GM21390 (cell line): ENCODE data around the gene TSPAN3.

Experiments used
- ATAC-seq: cut with Tn5 transposase; IDR thresholded peaks from one replicate; pipeline ENCODE4 v1.9.1; 2021; ENCODE audit not compliant: unreplicated experiment

Gene TSPAN3

DNA sequence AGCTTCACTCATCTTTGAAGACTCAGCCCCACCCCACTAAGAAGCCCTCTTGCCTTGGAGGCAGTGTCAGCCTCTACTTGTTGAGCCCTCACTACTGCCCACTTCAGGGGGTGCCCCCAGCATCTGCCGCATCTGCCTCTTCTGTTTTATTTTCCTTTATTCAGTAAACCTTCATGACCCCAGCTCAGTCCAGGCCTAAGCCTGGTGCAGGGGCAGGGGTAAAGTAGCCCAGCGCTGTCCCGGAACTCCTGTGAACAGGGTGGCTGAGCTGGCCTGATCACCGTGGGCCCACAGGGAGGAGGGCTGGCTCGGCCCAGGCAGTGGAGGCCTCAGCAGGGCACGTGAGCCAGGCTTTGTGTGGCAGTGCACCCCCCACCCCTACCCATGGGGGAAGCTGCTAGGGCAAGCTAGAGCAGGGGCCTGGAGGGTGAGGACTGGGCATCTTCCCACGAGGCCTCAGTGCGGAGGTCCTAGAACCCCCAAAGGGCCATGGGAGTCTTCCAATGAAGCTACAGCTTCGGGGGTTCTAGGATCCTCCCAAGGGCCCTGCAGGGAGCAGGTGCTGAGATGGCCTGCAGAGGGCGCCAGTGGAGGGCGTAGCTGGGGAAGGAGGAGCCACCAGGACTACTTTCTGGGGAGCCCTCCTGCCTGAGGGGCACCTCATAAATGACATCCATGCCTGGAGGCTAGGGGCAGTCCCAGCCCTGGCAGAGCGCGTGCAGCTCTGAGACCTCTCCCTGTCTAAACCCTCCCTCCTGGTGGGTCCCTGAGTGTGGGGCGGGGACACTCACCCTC, 36.0 kb downstream of the TSPAN3 start:
- no peak for ATAC-seq

DNA sequence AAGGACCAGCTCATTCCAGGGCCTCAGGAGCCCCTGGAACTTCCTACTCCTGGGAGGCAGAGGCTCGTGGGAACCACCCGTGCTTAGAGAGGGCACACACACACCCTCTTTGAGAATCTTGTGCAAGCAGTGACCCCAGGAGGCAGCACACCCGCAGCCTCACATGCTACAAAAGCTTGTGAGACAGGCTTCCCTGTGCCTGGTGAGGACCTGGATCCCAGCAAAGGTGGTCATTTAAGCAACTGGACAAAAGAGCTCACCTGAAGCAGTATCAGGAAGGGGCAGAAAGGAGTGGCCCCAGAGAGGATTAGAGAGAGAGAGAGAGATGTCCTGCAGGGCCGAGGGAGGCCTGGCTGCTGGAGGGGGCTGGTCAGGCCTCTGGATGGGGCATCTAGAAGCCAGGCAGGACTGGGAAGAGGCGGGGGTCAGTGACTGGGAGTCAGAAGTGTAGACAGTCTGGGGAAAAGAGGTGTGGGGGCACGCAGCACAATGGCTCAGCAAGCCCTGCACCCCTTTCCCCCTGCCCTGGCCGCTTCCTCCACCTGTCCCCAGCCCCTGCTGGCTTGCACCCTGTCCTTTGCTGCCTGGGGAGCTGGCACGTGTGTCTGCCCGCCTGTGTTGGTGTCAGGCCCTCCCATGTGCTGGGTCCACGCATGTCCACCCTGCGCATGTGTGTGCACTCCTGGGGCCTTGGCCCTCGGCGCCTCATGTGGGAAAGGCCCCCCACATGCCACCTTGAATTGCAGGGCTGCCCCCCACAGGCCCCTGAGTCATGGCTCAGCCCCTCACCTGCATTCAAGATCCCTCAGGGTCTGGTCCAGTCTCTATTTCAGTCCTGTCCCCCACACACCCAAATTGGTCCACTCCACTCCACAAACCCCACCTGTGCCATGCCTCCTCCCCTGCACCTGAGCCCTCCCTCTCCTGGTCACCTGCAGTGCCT, 36.9 kb downstream of the TSPAN3 start:
- ATAC-seq, result no peak

DNA sequence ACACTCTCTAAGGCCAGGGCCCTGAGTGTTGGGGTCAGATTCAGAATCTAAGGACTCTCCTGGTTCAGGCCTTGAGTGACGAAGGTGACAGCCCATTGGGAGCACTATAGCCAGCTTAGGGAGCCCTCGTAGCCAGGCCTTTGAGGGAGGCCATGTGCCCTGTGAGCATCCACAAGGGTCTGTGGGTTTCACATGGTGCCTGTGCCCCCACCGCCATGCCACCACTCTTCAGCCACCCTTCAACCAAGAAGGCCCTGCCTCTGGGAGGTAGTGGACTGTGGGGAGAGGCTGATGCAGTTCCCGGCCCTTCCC, 37.5 kb downstream of the TSPAN3 start:
- no peak for ATAC-seq

DNA sequence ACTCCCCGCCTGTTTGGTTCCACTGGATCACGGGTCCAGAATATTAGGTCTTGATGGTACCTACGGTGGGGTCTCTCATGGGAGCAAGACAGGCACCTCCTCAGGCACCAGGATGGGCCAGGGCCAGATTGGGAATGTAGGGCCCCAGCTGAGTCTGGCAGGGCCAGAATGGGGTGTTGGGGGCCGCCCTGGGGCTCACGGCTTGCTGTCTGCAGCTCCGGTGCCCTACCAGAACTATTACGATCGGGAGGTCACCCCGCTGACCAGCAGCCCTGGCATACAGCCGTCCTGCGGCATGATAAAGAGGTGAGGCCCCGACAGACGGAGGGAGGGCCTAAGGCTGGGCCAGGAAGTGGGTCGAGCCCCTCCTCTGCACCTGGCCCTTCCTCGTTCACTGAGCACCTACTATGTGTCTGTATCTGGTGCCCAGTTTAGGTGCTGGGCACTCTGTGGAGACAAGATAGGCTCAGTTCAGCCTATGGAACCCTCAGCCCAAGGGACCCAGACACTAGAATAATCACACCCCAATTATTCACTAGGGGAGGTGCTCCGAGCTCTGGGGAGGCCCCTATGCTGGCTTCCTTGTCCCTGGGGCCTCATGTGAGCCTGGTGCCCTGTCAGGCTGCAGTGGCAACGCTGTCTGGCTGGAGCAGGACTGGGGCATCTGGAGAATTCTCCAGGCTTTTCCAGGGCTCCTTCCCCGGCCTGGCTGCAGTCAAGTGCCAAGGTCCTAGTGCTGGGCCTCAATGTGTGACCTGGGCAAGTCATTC, 38.1 kb downstream of the TSPAN3 start:
- no peak for ATAC-seq

DNA sequence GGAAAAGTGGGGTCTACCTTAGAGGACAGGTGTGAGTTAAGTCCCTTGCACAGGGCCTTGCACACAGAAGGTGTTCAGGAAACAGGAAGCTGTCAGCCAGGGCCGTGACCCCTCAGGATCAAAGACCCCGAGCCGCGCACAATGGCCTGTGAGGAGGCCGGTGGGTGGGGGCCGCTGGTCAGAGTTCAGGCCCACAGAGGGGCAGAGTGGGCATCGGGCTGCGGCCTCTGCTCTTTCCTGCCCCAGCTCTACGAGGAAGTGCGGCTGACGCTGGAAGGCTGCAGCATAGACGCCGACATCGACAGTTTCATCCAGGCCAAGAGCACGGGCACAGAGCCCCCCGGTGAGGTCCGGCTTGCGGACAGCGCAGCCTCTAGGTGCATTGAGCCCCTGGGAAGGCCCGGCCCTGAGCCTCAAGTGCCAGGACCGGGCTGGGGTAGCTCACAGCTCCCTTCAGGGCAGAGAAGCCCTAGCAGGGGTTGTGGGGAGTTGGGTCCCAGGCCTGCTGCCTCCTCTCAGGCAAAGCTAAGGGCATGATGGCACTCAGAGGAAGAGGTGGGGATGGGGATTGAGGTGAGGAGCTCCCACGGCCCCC, 38.8 kb downstream of the TSPAN3 start:
- ATAC-seq, result no peak

DNA sequence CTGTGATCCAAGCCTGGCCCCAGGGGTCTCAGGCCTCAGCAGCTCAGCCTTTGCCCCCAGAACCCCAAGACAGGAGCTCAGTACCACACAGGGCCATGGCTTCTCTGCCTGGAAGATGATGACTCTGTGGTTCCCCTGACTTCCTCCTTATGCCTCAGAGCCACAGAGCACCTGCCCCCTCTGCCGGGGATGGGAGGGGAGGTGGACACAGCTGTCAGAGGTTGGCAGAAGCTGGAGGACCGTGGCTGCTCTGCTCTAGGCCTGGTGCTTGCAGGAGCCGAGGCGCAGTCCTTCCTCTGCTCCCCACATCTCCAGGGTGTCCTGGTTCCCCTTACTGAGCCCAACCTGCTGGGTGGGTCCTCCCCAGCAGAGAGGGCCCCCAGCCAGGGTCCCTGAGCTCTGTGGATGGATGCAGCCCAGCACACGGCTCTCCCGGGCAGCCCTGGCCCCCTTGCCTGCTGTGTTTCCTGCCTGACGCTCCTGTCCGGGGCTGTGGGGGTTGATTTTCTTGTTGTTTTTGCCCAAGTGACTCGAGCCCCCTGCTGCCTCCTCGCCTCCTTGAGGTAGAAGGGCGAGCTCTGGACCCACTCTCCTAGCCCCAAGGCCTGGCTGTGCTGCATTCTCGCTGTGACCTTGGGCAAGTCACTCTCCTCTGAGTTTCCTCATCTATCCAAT, 39.4 kb downstream of the TSPAN3 start:
- ATAC-seq, result no peak

DNA sequence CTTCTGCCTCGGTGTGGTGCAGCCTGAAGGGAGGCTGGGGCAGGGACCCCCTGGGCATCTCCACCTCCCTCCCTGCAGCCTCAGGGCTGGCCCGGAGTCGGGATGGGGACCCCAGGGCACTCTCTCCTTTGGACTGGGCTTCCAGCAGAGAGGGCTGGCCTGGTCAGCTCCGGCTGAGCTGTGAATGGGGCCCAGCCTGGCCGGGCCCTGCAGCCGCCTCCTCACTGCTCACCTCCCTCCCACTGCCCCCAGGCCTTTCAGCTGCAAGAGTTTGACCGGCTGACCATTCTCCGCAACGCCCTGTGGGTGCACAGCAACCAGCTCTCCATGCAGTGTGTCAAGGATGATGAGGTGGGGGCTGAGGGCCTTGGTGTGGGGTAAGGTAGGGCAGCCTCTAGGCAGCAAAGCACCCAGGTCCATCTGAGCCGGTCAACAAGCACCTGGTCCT, 40.0 kb downstream of the TSPAN3 start:
- ATAC-seq, result no peak

DNA sequence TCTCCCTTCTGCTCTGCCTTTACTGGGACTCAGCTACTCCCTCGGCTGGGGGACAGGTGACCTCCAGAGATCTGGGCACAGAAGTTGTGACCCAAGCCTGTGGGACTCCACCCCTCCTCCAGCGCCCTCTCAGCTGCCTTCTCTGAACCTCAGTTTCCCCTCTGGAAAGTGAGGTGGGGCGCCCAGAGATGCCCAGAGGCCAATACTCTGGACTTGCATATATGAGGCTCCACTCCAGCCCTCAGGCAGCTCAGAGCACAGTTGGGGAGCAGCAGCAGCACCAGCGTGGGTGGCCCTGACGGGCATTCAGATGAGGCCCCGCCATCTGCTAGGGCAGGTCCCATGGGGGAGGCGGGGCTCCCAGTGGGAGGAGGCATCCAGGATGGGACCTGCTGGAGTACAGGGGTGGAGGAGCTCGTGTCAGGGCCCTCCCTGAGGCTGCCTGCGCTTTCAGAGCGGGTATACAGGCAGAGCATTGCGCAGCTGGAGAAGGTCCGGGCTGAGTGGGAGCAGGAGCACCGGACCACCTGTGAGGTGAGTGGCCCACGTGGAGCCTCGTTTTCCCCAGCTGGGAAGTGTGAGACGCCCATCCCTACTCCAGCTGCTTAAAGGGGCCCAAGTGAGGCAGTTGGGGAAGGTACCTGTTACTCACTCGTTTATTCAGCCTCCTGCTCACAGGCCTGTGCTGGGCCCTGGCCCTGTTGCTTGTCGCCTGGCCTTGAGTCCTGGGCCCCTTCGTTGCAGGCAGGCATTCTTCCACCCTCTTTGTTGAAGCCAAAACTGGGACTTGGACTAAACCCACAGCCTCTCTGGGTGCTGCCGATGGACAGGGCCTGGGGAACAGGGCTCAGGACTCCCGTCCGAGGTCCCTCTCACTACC, 40.6 kb downstream of the TSPAN3 start:
- ATAC-seq, result no peak

DNA sequence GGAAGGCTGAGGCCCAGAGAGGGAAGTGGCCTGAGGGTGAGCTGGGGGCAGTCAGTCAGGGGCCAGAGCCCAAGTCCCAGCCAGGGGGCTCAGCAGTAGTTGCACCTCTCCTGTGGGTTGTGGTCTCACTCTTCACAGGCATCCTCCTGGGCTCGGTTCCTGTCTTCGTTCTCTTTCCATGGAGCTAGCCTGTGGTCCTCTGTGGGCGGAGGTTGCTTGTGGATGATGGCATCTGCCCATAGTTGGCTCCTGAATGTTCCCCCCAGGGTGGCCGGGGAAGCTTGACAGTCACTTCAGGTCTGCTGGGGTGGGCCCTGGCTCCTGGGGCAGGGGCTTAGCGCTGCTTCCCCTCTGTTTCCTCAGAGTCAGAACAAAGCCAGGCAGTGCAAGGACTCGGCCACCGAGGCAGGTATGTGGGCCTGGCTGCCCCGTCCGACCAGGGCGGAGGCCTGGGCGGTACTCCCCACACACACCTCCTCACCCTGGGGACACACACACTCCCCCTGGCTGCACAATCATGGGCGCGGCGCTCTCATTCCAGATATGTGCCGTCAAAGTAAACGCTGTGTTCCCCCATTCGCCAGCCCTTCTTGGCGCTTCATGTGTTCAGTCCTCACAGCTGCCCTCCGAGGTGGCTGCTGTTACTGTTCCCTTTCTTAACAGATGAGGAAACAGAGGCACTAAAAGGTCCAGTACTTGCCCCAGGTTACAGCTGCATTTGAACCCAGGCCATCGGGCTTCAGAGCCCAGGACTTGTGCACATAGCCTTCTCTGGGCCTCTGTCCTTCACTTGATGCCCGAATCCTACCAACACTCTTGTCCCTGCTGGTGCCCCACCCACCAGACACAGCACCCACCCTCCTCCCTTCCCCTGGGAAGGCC, 41.5 kb downstream of the TSPAN3 start:
- ATAC-seq, result no peak

DNA sequence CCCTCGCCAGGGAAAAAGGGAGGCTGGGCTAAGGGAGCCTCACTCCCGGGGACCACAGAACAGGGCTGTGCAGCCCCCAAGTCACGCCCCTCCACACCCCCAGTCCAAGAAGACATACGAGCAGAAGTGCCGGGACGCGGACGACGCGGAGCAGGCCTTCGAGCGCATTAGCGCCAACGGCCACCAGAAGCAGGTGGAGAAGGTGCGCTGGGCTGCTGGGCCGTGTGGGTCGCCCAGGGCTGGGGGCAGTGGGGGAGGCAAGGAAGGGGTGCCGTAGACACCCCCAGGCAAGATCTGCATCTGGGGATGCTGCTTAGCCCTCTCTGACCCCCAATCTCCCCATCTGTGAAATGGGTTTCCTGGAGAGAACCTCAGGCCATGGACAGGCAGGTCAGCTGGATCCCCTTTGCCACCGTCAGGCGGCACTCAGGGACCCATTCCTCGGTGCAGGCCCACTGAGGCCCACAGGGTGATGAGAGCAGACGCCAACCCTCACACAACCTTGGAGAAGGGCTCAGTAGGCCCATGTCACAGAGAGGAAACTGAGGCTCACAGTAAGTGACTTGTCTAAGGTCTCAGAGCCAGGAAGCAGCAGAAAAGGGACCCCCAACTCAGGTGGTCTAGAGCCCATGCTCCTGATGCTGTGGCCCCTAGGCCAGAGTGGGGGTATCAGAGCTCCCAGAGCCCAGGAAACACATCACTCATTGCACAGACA, 42.3 kb downstream of the TSPAN3 start:
- ATAC-seq, result no peak

DNA sequence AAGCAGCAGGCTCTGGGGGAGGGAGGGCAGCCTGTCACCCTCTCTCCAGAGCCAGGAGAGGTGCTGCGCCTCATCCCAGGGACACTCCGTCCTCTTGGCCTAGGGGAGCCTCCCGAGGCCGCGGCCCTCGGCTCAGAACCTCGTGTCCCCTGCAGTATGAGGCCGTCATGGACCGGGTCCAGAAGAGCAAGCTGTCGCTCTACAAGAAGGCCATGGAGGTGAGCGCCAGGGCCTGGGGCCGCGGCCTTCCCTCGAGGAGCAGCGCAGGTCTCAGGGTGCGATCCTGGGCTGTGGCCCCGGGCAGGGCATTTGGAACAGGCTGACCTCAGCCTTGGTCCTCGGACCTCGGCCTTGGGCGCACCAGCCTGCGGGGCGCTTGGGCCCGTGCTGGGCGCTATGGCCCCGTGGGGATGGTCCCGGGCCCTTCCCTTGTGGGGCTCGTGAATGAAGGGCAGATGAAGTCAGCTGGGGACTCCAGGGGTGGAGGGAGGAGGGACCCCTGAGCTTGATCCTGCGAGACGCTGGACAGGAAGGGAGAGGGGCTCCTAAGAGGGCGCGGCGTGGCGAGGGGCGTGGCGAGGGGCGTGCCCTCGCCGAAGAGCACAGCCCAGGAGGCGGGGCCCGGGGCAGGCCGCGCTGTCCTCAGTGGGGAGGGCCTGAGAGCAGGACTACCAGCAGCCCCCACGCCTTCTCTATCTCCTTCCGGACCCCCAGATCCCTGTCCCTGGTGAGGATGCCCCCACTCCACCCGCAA, 43.0 kb downstream of the TSPAN3 start:
- ATAC-seq, result no peak

DNA sequence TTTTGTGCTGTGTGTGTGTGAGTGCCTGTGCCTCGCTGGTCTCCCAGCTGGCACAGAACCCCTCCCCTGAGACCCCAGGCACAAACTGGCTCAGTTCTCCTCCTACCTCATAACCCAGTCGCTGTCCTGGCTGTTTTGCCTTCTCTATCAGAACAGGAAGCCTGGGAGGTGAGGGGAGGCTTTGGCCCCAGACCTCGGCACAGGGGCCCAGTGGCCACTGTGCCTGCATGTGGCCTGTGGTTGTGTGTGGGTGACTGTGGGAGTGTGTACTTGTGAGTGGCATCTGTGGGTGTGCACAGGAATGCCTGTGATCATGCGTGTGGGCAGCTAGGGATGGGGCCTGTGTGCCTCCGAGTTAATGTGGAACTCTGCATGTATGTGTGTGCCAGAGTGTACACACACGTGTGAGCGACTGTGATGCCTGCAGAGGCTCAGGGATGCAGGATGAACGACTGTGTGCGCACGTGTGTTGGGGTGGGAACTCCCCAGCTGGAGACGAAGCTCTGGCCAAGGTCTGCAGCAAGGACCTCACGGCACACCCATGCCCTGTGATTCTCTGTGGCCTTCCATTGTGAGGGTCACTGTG, 43.7 kb downstream of the TSPAN3 start:
- ATAC-seq, result no peak

DNA sequence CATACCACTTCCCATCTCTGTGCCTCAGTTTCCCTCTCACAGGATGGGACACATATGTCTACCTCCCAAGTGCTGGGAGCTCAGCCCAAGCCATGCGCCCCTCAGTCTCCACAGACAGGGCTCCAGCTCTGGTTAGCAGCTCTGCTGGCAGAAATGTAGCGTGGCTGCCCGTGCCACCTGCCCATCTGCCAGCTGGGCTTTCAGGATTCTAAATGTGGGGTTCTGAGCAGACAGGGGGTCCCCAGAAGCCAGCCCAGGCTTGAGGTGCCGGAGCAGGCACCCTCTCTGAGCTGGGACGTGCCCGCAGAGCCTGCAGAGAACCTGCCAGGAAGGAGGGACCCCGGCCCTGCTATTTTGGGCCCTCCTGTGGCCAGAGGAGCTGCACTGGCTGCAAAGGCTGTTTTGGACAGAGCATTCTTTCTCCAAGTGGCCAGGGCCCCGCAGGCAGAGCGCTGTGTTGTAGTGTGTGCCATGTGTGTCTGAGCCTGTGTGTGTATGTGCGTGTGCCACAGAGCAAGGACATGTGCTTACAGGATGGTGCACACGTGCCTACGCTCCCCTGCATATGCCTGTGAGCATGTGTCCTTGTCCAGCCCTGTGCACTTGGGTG, 44.3 kb downstream of the TSPAN3 start:
- ATAC-seq, result no peak

DNA sequence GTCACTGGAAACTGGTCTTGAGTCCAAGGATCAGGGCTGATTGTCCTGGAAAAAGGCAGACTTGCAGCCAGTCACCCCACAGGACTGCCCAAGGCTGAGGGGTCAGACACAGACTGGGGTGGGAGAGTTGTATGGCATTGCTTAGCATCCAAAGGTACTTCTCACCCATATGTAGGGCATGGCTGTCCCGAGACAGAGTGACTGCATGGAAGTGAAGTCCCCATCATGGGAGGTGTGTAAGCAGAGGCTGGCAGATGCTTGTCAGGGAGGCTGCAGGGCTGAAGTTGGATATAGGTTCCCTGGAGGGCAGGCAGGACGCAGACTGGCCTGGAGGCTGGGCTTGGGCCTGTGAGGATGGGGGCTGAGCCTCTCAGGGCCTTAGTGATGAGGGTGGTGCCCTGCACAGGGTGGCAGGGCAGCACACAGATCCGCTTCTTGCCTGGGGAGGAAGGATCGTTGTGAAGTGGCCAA, 44.9 kb downstream of the TSPAN3 start:
- no peak for ATAC-seq

DNA sequence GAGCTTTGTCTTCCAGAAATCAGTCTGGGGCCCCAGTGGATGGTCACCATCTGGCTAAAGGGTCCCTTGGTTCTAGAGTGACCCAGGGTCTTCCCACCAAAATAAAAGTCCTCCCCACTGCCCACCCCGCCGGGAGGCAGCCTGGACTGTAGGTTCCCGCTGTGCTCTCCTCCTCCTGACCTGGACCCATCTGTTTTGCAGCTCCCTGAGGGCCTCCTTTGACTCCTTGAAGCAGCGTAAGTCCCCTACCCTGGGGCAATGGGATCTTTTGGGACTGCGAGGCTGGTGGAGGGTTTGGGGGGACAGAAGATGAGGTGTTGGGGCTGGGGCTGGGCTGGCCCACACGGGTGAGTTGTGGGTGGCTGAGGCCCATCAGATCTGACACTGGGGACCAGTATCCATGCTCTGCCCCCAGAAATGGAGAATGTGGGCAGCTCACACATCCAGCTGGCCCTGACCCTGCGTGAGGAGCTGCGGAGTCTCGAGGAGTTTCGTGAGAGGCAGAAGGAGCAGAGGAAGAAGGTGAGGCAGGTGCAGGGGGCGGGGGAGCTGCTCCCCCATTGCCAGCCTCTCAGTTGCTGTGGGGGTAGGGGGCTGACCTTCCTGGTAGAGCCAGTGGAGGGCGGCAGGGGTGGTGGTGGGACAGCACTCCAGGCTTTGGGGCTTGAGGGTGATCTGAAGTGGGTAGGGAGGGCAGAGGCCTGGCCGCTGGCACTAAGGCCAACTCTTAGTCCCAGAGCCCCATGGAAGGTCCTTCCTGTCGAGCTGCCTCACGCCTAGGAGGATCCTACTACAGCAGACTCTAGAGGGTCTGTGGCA, 45.6 kb downstream of the TSPAN3 start:
- ATAC-seq, result no peak
